ENCODE measurements around the gene CBARP. TPM values are rescaled to one million over a fixed set of nuclear protein-coding genes. Genes with fewer than 3 reads are reported as not detected.

CBARP gene
- total and polyA plus RNA-seq, 9 of the 15 experiments (the other 6 are each of a cell fraction or from before 2014, with no cell fraction given) = 0.03 to 8.9 (median 1.2) TPM; not detected in 1

GRCh38 chr19:1252821-1253513 lies 15.2 kb upstream of the CBARP start (continued):
- TF ChIP-seq ZNF609 (CRISPR knock-in tag; IDR thresholded peaks at IDR 0.05; ENCODE audit: borderline replicate concordance) (no peak), JUN (IDR thresholded peaks at IDR 0.05; ENCODE audit: borderline replicate concordance, low read depth, low read length) (peak; percentile 83), JUN (CRISPR knock-in tag; IDR thresholded peaks at IDR 0.05; ENCODE audit: borderline replicate concordance) (no peak), SP2 (IDR thresholded peaks at IDR 0.05; ENCODE audit: extremely low read depth, low read depth, low read length, poor library complexity, severe bottlenecking) (no peak), MAZ (CRISPR knock-in tag; conservative IDR thresholded peaks at IDR 0.05 in 1 of 2, IDR thresholded peaks at IDR 0.05 in 1 of 2) (peak; percentile 82 to 85; a peak in 3 of 4 replicates), ZNF644 (tag; IDR thresholded peaks at IDR 0.05; ENCODE audit: low read depth) (no peak), HMGN3 (IDR thresholded peaks at IDR 0.05; ENCODE audit: borderline replicate concordance, extremely low read depth, insufficient read length, low read depth, low read length) (peak; percentile 32), OTX1 (CRISPR knock-in tag; IDR thresholded peaks at IDR 0.05) (no peak), LARP7 (IDR thresholded peaks at IDR 0.05) (no peak)
- TF ChIP-seq, protein P1, sequence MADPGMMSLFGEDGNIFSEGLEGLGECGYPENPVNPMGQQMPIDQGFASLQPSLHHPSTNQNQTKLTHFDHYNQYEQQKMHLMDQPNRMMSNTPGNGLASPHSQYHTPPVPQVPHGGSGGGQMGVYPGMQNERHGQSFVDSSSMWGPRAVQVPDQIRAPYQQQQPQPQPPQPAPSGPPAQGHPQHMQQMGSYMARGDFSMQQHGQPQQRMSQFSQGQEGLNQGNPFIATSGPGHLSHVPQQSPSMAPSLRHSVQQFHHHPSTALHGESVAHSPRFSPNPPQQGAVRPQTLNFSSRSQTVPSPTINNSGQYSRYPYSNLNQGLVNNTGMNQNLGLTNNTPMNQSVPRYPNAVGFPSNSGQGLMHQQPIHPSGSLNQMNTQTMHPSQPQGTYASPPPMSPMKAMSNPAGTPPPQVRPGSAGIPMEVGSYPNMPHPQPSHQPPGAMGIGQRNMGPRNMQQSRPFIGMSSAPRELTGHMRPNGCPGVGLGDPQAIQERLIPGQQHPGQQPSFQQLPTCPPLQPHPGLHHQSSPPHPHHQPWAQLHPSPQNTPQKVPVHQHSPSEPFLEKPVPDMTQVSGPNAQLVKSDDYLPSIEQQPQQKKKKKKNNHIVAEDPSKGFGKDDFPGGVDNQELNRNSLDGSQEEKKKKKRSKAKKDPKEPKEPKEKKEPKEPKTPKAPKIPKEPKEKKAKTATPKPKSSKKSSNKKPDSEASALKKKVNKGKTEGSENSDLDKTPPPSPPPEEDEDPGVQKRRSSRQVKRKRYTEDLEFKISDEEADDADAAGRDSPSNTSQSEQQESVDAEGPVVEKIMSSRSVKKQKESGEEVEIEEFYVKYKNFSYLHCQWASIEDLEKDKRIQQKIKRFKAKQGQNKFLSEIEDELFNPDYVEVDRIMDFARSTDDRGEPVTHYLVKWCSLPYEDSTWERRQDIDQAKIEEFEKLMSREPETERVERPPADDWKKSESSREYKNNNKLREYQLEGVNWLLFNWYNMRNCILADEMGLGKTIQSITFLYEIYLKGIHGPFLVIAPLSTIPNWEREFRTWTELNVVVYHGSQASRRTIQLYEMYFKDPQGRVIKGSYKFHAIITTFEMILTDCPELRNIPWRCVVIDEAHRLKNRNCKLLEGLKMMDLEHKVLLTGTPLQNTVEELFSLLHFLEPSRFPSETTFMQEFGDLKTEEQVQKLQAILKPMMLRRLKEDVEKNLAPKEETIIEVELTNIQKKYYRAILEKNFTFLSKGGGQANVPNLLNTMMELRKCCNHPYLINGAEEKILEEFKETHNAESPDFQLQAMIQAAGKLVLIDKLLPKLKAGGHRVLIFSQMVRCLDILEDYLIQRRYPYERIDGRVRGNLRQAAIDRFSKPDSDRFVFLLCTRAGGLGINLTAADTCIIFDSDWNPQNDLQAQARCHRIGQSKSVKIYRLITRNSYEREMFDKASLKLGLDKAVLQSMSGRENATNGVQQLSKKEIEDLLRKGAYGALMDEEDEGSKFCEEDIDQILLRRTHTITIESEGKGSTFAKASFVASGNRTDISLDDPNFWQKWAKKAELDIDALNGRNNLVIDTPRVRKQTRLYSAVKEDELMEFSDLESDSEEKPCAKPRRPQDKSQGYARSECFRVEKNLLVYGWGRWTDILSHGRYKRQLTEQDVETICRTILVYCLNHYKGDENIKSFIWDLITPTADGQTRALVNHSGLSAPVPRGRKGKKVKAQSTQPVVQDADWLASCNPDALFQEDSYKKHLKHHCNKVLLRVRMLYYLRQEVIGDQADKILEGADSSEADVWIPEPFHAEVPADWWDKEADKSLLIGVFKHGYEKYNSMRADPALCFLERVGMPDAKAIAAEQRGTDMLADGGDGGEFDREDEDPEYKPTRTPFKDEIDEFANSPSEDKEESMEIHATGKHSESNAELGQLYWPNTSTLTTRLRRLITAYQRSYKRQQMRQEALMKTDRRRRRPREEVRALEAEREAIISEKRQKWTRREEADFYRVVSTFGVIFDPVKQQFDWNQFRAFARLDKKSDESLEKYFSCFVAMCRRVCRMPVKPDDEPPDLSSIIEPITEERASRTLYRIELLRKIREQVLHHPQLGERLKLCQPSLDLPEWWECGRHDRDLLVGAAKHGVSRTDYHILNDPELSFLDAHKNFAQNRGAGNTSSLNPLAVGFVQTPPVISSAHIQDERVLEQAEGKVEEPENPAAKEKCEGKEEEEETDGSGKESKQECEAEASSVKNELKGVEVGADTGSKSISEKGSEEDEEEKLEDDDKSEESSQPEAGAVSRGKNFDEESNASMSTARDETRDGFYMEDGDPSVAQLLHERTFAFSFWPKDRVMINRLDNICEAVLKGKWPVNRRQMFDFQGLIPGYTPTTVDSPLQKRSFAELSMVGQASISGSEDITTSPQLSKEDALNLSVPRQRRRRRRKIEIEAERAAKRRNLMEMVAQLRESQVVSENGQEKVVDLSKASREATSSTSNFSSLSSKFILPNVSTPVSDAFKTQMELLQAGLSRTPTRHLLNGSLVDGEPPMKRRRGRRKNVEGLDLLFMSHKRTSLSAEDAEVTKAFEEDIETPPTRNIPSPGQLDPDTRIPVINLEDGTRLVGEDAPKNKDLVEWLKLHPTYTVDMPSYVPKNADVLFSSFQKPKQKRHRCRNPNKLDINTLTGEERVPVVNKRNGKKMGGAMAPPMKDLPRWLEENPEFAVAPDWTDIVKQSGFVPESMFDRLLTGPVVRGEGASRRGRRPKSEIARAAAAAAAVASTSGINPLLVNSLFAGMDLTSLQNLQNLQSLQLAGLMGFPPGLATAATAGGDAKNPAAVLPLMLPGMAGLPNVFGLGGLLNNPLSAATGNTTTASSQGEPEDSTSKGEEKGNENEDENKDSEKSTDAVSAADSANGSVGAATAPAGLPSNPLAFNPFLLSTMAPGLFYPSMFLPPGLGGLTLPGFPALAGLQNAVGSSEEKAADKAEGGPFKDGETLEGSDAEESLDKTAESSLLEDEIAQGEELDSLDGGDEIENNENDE (IDR thresholded peaks at IDR 0.05; ENCODE audit: low read depth, low read length) = no peak

Data from K562 (cell line).